Measurements from ENCODE around the gene NR2F1-AS1. TPM values are rescaled to one million over a fixed set of nuclear protein-coding genes. Genes with fewer than 3 reads are reported as not detected.

The NR2F1-AS1 gene
- total RNA-seq, 2 experiments from 2014 or later: not detected

DNA sequence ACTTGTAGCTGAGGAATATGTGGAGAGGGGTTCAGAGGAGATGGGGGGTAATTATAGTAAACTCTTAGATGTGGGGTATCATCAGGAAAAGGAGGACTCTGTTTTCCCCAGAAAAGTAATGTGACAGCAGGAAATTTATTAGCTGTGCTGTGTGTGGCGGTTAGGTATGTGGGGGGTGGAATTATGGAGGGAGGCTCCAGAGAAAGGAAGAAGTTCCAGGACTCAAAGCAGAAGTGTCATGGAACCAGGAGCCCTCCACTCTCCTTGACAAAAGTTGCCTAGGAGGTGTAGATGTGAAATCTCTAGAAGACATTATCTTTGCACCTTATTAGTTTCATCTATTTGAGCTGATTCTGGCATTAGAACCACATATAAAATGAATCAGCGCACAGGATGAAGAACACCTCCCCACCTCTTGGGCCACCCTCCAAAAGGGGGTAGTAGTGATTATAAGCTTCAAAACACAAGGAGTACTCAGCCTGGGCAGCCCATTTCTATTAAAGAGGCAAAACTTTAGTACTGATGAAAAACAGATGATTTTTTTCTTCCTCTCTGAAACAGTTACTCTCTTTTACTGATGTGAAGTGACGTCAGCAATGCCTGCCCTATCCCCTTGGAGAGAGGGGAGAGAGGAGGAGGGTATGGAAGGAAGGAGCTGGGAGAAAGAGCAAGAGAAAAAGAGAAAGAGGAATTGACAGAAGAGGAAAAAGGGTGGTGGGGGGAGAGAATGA, 20.2 kb upstream of the NR2F1-AS1 start:
- H3K27me3 Mint-ChIP-seq (ENCODE audit: low read depth): peaks cover 38% of the 10 kb centered on the region
- ATAC-seq: no peak
- peaks cover 9% of the 10 kb centered on the region for H3K36me3 Mint-ChIP-seq (ENCODE audit: low read depth)
- no peaks in the 10 kb centered on the region for H3K4me1 Mint-ChIP-seq (ENCODE audit: low read depth)
- H3K9me3 Mint-ChIP-seq (ENCODE audit: insufficient read depth): peaks cover 5% of the 10 kb centered on the region
- ChIA-PET POLR2A (no interaction called here), CTCF (interaction anchor here (2.0 kb wide), 1 partner anchor 20 kb away, joined by 6 read pairs; no protein-coding TSS in a partner anchor)
- no peak for DNase-seq
- no peak overlapping the region for H3K4me3 Mint-ChIP-seq
- no peak overlapping the region for H3K27ac Mint-ChIP-seq

DNA sequence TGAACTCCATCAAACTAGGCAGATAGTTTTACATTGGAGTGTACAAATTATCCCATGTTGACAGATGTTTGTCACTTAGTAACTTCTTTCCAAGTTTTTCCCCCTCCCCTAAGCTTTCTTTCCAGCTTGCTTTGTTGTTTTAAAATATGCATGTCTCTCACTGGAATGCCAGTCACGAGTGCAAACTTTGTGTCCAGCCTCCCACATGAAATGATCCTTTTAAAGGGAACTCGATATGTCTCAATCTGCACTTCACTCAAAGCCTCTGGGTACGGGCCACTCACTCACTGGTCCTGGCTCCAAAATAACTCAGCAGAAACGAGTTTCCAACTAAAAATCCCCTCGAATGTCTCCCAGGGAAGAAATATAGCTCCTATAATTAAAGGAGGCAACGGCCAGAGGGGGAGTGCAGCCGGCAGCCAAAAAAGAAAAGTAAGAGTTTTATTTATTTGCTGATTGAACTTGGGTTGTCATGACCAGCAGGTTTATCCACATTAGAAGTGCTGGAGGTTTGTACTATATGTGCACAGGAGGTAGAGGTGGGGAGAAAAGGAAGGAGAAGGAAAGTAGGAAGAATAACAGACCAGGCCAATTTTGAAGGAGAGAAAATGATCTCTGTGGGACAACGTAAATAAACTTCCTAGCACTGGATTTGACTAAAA, 19.5 kb upstream of the NR2F1-AS1 start:
- Mint-ChIP-seq H3K9me3 (ENCODE audit: insufficient read depth) (peaks cover 10% of the 10 kb centered on the region), H3K36me3 (ENCODE audit: low read depth) (peaks cover 12% of the 10 kb centered on the region), H3K4me3 (no peak overlapping the region), H3K27ac (no peak overlapping the region), H3K4me1 (ENCODE audit: low read depth) (peaks cover 2% of the 10 kb centered on the region), H3K27me3 (ENCODE audit: low read depth) (peaks cover 38% of the 10 kb centered on the region)
- ChIA-PET CTCF (interaction anchor here (0.9 to 2.0 kb wide), 2 partner anchors 20 to 392 kb away, joined by 3 to 6 read pairs; no protein-coding TSS in a partner anchor), POLR2A (no interaction called here)
- no peak for ATAC-seq
- DNase-seq: no peak

DNA sequence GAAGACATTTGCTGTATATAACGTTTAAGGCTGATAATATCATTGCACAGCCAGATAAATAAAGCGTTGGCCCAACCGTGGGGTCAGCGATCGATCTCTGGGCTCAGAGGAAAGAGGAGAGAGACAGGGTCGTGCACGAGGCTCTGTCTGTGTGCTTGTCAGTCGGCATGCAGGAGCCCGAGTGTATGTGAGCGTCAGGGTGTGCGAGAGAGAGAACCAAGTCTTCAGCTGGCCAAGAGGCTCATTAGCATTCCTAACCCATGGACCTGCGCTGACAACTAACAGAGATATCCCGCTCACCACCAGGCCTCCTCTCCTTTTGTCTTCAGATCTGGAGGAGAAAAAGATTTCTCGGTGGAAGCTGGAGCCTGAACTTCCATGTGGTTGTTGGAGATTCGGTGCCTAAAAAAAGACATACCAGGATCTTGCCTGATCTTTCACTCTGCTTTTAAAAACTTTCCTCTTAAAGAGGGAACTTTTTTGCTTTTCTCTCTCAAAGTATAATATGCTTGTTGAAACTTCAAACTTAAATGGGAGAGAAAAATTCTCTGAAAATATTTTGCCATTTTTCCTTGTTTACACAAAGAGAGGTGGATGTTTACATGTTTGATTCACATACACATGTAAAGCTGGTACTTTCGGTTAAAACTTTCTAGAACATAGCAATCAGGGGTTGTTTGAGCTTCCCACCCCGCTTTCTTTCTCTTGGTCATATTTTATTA, 18.5 kb upstream of the NR2F1-AS1 start:
- ChIA-PET POLR2A (no interaction called here), CTCF (interaction anchor here (0.9 kb wide), 1 partner anchor 393 kb away, joined by 3 read pairs; no protein-coding TSS in a partner anchor)
- Mint-ChIP-seq H3K4me3 (no peak overlapping the region), H3K27me3 (ENCODE audit: low read depth) (peaks cover 38% of the 10 kb centered on the region), H3K27ac (no peak overlapping the region), H3K36me3 (ENCODE audit: low read depth) (peaks cover 15% of the 10 kb centered on the region), H3K4me1 (ENCODE audit: low read depth) (peaks cover 4% of the 10 kb centered on the region), H3K9me3 (ENCODE audit: insufficient read depth) (peaks cover 10% of the 10 kb centered on the region)
- ATAC-seq (no peak), DNase-seq (no peak)

DNA sequence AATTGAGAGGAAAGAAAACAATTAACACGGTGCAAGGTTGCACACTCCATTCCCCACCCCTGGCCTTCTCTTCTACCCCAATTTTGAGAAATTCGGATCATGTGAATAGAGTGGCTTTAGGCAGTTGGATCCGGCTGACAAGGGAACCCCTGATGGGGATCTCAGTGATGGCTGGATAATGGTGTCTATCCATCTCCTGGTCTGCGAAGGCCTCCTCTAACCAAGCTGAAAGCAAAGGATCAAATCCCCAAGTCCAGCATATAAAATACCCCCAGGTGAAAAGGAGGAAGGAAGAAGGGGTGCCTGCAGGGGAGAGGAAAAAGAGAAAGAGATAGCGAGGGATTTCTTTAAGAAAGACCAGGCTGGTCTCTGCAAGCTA, 18.0 kb upstream of the NR2F1-AS1 start:
- Mint-ChIP-seq H3K27me3 (ENCODE audit: low read depth) (peaks cover 42% of the 10 kb centered on the region), H3K27ac (no peak overlapping the region), H3K9me3 (ENCODE audit: insufficient read depth) (peaks cover 10% of the 10 kb centered on the region), H3K4me3 (no peak overlapping the region), H3K36me3 (ENCODE audit: low read depth) (peaks cover 16% of the 10 kb centered on the region), H3K4me1 (ENCODE audit: low read depth) (peaks cover 4% of the 10 kb centered on the region)
- no peak for DNase-seq
- POLR2A ChIA-PET: no interaction called here
- ATAC-seq: no peak
- CTCF ChIA-PET: interaction anchor here (1.3 kb wide), 1 partner anchor 13 kb away, joined by 3 read pairs; no protein-coding TSS in a partner anchor

DNA sequence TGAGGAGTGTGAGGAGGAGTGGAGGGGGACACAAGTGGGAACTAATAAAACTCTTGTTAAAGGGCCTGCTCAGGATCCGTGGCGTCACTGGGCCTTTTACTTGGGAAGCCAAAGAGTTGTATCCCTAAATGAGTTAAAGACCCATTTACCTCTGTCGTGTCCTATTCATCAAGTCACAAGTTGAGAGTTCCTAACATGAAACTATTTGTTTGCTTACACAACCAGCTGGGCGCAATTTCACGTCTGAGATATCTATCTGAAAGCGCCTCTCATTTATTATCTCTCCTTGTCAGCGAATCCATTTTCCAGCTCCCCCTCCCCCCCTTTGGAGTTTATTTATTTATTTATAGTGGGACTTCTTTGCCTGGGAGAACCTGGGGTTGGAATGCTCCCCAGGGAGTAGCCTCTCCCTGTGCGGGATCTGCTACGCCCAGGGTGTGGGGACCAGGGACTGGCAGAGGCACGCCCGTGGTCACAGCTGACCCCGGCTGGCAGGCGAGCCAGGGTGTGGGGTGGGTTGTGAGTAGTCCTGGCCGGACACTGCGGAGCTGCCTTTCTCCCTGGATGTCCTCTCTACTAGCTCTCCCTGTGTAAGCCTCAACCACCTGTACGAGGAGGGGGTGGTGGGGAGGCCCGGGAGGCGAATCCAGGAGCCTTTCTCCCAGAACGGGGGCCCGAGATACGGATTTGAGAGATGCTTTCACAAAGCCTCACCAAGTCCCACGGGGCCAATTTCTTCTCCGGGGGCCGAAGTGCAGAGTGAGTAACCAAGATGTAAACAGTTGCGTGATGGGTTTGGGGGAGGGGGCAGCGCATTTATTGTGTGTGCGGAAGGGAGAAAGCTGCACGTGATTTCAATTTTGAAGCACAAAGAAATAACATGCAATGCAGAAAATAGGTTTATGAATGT, 17.3 kb upstream of the NR2F1-AS1 start:
- Mint-ChIP-seq H3K9me3 (ENCODE audit: insufficient read depth) (peaks cover 10% of the 10 kb centered on the region), H3K27me3 (ENCODE audit: low read depth) (peaks cover 44% of the 10 kb centered on the region), H3K36me3 (ENCODE audit: low read depth) (peaks cover 18% of the 10 kb centered on the region), H3K27ac (no peak overlapping the region), H3K4me3 (no peak overlapping the region), H3K4me1 (ENCODE audit: low read depth) (peaks cover 4% of the 10 kb centered on the region)
- ChIA-PET POLR2A (no interaction called here), CTCF (interaction anchor here (1.3 kb wide), 1 partner anchor 13 kb away, joined by 3 read pairs; no protein-coding TSS in a partner anchor)
- DNase-seq (no peak), ATAC-seq (no peak)

DNA sequence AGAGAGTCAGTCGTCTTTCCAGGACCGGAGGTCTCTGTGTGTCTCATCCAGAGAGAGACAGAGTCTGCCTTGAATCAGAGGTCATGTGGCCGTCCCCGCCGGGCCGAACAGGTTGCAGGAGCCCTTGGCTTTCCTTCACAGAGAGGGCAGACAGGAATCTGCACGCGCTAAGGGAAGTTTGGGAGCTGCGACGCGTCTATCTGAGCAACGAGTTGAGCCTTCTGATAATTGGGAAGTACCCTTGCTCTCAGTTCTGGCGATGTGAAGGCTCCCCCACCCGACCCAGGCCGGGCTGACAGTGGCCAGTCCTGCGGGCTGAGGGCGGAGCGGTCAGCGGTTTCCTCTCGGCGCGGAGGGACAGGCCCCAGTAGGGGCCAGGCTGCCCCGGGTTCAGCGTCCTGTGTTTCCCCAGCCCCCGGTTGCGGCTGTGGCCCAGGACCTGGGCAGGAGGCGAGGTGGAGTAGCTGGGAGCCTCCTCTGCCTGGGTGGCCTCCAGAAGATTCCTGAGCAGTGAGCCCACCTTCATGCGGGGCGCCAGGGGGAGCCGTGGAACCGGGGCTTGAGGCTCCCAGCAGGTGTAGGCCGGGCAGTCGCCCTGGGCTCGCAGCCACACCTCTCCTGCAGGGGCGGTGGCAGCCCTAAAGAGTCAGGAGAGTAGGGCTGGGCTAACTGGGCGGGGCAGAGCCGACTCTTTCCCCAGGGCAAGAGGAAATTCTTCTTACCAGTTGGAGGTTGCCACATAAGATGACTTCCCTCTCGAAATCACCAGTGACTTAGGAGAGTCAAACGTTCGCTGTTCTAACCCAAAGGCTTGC, 15.9 kb upstream of the NR2F1-AS1 start:
- H3K27me3 Mint-ChIP-seq (ENCODE audit: low read depth): peaks cover 51% of the 10 kb centered on the region
- H3K4me3 Mint-ChIP-seq: no peak overlapping the region
- peaks cover 4% of the 10 kb centered on the region for H3K4me1 Mint-ChIP-seq (ENCODE audit: low read depth)
- POLR2A ChIA-PET: no interaction called here
- H3K9me3 Mint-ChIP-seq (ENCODE audit: insufficient read depth): peaks cover 5% of the 10 kb centered on the region
- CTCF ChIA-PET: no interaction called here
- ATAC-seq (no peak), DNase-seq (no peak)
- H3K27ac Mint-ChIP-seq: no peak overlapping the region
- peaks cover 17% of the 10 kb centered on the region for H3K36me3 Mint-ChIP-seq (ENCODE audit: low read depth)

DNA sequence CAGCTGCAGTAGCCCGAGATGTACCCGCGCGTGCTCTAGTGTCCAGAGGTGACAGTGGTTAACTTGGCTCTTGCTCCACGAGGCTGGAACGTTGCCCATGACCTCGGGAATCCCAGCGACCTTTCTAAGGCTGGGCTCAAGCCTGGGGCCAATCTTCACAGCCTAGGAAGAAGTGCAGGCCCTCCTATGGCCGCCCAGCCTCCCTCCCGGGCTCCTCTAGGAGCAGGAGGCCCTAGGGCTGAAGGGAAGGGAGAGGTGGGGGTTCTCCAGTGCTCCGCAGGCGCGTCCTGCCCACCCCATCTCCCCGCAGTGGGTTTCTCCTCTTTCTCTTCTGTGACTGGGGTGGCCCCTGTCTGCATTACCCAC, 15.3 kb upstream of the NR2F1-AS1 start:
- CTCF ChIA-PET: interaction anchor here (1.1 kb wide), 1 partner anchor 205 kb away, joined by 3 read pairs; no protein-coding TSS in a partner anchor
- ATAC-seq (no peak), DNase-seq (no peak)
- POLR2A ChIA-PET: no interaction called here
- no peak overlapping the region for H3K27ac Mint-ChIP-seq
- peaks cover 4% of the 10 kb centered on the region for H3K4me1 Mint-ChIP-seq (ENCODE audit: low read depth)
- peaks cover 5% of the 10 kb centered on the region for H3K9me3 Mint-ChIP-seq (ENCODE audit: insufficient read depth)
- no peak overlapping the region for H3K4me3 Mint-ChIP-seq
- peaks cover 14% of the 10 kb centered on the region for H3K36me3 Mint-ChIP-seq (ENCODE audit: low read depth)
- peaks cover 57% of the 10 kb centered on the region for H3K27me3 Mint-ChIP-seq (ENCODE audit: low read depth)

DNA sequence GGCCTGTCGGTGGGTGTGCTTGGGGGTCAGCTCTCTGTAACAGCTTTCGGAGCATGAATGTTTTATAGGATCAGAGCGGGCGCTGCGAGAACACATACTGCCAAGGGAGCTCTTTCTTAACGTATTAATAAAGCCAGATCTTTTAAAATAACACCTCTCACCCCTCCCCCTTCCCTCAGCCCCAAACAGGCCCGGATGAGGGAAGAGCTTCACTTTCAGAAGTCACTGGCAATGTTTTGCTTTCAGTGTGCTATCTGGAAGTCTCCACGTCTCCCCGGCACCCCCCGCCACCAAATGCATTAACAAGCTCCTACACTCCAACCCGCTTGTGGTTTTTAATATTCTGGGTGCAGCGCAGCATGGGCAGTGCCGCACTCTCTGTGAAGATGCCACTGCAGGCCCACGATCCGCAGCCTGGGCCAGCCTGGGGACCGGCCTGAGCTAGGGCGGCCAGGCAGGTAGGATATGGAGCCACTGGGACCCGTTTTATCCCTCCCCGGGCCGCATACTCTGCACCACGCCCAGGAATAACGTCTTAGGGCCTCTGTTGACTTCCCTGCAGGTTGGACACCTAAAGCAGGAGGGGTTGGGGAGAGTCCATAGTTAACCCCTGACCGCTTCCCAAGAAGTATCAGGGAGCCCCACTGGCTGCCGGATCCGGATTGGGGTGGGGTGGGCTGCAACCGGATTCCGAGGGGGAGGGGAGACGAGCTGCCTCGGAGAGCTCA, 14.6 kb upstream of the NR2F1-AS1 start:
- ChIA-PET POLR2A (no interaction called here), CTCF (interaction anchor here (1.1 to 1.2 kb wide), 2 partner anchors 10 to 206 kb away, joined by 3 to 6 read pairs; no protein-coding TSS in a partner anchor)
- peaks cover 4% of the 10 kb centered on the region for H3K4me1 Mint-ChIP-seq (ENCODE audit: low read depth)
- ATAC-seq (no peak), DNase-seq (no peak)
- peak overlapping the region; percentile 4 for H3K4me3 Mint-ChIP-seq
- peaks cover 60% of the 10 kb centered on the region for H3K27me3 Mint-ChIP-seq (ENCODE audit: low read depth)
- H3K9me3 Mint-ChIP-seq (ENCODE audit: insufficient read depth): peaks cover 5% of the 10 kb centered on the region
- H3K36me3 Mint-ChIP-seq (ENCODE audit: low read depth): peaks cover 13% of the 10 kb centered on the region
- H3K27ac Mint-ChIP-seq: no peak overlapping the region

DNA sequence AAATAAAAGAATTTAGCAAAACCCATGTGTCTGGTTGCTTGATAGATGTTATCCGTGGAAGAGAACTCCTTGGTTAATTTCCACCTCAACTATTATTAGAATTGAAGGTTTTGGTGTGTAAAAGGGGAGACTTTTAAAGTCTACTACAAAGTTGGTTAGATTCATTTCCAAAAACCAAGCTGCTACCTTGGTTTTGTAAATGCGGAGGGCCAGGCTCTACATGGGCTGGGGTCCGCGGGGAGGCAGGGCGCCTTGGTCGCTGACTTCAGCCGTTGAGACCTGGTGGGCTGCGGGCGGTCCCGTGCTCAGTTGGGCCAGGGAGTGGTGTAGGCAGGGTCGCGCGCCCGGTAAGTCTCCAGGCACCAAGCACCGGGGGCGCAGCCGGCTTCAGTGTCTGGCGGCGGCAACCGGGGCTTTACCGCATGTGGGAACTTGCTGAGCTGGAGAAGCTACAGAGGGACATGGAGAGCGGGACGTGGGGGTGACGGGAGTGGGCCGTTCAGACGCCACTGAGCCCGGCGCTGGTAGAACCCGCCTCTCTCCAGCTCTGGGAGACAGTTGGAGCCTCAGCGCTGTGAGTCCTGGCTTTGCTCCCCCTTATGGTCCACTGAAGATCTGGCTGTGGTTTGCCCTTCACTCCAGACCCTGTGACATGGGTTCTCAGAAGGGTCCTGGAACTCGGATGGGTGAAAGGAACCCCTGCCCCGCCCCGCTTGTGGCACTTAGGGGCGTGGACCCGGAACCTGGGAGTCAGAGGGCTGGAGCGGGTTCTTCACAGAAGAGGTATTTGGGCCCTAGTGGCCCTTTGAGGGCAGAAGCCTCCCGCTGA, 13.8 kb upstream of the NR2F1-AS1 start:
- ATAC-seq: no peak
- Mint-ChIP-seq H3K4me1 (ENCODE audit: low read depth) (peaks cover 4% of the 10 kb centered on the region), H3K27me3 (ENCODE audit: low read depth) (peaks cover 68% of the 10 kb centered on the region), H3K9me3 (ENCODE audit: insufficient read depth) (peaks cover 5% of the 10 kb centered on the region), H3K27ac (no peak overlapping the region), H3K36me3 (ENCODE audit: low read depth) (peaks cover 13% of the 10 kb centered on the region), H3K4me3 (no peak overlapping the region)
- ChIA-PET CTCF (interaction anchor here (1.2 kb wide), 1 partner anchor 9 kb away, joined by 6 read pairs; no protein-coding TSS in a partner anchor), POLR2A (no interaction called here)
- DNase-seq: no peak
